GM18520 (cell line): ENCODE measurements around the gene MRPL10.

Experiments used
- ATAC-seq: cut with Tn5 transposase; IDR thresholded peaks from one replicate; pipeline ENCODE4 v1.9.1; 2021; ENCODE audit not compliant: unreplicated experiment

The MRPL10 gene

DNA sequence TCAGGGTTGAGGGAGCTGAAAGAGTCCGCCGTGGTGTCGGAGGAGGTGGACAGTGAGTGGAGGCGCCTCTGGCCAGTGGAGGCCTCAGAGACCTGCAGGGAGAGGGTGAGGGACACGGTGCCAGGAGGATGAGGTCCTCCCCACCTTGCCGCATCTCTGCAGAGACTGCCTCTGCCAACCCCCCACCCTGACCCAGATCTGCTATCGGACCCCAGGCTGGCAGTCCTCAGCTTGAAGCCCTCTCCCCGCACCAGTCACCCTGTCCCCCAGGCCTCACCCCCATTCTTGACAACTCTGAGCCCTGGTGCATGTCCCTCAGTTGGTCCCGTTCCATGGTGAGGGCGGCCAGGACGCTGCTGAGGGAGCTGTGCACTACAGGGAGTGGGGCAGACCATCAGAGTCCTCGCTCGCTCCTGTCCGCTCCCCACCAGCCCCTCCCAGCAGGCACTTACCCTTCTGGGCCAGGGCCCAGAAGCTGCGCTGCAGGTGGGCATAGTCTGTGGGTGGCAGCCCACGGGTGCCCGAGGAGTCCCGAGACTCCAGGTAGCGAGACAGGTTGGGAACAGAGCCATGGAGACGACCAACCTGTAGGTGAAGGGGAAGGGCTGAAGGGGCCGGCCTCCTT, 15.1 kb downstream of the MRPL10 start:
- ATAC-seq: no peak

DNA sequence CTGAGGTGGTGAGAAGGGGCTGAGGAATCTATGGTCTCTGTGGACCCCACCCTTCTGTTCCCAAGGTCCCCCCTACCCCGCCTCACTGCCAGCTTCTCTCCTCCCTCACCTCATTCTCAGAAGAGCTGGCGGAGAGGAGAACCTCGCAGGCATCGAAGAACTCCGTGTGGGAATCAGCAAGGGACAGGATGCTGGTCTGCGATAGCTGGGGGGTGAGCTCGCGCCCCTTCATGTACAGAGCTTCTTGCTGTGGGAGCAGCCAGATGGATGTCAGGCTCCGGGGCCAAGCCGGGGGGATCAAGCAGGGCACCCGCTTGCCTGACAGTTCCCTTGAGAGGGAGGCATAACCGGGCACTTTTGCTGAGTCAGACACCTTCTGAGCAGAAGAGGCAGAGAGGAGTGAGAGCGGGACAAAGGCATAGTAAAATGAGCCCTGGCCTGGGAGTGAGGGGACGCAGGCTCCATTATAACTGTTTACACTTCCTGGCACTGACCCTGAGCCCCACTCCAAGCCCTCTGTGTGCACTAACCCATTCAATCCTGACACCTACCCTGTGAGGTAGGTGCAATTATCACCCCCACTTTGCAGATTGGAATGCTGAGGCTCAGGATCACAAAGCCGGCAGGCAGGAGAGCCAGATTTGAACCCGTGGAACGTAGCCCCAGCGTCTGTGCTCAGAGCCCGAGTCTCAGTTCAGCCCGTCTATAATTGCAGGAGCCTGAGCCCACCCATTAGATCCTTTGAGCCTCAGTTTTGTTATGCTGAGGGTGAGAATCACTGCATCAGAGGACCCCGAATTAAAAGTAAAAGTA, 16.0 kb downstream of the MRPL10 start:
- ATAC-seq: no peak

DNA sequence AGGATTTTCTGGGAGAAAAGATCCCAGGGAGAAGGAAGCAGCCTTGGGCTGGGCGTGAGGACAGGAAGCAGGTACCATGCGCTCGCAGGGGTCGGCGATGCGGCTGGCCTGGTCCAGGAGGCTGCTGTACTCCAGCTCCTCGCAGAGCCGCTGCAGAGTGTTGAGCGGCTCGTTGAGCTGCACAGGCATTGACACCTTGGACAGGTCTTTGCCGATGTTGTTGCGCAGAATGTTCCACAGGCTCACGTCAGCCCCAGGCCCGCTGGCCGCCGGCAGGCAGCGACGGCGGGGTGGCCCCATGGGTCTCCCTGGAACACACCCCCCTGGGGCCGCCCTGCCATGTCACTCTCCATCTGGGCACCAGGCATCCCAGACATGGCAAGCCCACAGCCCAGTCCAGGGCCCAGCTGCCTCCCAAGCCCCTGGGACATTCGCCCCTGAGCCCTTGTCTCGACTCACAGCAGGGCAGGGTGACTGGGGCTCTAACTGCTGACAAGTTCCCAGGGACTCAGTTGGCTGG, 17.8 kb downstream of the MRPL10 start:
- no peak for ATAC-seq

DNA sequence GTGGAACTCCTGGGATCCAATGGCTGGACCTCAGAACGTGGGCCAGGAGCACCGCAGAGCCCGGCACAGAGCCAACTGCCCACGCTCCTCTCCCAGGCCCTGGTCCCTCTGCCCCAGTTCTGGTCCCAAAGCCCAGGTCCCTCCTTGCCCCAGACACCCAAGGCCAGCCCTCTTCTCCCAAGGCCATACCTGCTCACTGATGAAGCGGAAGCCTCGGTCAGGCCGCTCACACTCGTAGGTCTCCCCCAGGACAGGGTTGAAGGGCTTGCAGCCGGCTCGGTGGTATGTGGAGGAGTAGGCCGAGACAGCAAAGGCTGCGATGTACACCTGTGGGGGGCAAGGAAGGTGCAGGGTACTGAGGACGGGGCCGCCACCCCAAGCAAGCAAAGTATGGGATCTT, 18.3 kb downstream of the MRPL10 start:
- ATAC-seq: no peak

DNA sequence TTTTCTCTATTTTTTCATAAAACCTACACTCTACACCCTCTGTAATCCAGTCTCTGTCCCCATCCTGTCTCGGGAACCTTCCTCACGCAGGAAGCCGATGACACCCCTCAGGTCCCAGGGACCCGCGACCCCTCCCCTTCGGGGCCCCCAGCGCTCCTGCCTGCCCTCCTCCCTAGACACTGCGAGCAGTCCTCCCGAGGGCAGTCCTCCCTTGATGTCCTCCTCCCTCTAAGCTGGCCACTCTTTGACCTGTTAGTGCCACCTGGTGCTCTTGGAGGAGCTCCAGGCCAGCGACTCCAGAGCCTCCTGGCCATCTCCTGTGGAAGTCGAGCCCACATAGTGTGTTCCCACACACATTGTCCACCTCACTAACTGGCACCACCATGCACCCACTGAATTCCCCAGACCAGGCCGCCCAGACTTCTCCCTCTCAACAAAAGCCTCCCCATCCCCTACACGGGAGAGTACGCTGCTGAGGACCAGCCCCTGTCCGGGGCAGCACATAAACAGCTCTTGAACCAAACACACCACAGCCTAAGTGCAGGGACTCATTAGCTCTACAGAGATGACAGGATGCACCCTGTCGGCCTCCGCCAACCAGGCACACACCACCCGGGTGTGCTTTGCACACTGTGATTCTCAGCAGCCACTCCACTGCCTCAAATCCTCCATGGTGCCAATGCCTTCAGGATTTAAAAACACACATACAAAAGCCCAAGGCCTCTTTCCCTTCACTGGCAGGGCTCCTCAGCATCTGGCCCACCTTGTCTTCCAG, 19.0 kb downstream of the MRPL10 start:
- ATAC-seq: no peak

DNA sequence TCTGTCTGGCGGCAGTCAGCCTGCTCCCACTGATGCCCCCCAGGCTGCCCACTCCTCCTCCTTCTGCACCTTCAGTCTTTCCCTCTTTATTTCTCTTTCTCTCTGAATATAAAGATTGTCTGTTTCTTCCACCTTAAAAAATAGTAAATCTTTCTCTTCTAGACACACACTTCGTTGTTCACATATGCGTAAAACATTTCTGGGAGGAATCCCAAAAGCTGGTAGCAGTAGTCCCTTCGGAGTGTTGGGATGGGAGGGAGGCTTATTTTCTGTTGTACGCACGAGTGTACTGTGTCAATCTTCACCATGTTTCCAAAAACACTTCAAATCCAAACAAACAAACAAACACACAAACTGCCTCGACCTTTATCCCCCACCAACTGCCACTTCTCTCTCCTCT, 19.6 kb downstream of the MRPL10 start:
- ATAC-seq: no peak

DNA sequence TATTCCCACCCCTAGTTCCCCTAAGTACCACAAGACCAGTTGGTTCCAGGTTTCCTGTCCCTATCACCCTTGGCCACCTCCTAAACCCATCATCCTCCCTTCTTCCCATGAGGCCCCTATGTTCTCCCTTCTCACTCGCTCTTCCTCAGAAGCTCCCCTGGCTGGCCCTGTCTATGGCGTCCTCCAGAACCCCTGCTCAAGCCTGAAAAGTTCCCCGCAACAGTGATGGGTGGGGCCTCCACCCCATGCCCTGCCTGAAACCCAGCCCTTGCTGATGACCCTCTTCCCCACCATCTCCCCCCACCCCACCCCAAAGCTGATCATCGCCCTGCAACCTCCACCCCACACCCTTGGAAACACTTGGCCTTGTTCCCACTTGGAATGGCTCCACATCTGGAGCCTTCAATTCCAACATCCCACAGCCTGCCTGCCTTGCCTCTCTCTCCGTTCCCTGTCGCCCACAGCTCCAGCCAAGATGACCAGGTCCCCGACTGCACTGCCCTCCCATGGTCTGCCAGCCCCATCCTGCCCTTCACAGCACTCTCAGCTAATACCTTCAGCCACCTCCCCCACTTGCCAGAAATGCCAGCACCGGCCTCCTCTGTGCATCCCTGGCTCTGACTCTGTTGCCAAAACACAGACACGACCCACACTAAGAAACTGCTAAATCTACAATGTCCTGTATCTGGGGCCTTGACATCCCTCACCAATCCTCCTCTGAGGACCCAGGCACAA, 20.3 kb downstream of the MRPL10 start:
- ATAC-seq: no peak

DNA sequence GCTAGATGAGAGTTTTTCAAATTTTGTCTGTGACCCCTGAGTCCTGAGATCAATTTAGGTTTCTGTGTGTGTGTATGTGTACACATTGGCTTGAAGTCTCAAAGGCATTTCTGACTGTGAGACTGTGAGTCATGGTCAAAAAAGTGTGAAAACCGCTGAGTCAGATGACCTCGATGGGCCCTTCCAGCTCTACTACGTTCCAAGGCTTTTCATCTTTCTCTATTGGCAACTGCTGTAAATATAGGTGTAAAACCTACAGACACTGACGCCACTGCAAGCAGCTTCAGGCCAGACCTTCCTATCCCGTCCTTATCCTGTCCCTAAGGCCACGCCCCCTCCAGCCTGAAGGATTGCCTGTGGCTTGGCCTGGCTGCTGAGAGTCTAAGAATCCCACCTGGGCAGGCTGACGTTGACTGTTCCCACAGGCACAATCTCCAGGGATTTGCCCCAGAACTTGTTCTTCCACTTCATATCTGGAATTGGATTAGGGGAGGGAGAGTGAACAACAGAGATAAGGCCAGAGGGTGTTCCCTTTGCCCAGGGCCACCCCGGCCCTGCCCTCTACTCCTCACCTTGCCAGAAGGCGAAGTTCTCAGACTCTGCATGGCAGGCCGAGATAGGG, 21.0 kb downstream of the MRPL10 start:
- peak; percentile 76 for ATAC-seq

DNA sequence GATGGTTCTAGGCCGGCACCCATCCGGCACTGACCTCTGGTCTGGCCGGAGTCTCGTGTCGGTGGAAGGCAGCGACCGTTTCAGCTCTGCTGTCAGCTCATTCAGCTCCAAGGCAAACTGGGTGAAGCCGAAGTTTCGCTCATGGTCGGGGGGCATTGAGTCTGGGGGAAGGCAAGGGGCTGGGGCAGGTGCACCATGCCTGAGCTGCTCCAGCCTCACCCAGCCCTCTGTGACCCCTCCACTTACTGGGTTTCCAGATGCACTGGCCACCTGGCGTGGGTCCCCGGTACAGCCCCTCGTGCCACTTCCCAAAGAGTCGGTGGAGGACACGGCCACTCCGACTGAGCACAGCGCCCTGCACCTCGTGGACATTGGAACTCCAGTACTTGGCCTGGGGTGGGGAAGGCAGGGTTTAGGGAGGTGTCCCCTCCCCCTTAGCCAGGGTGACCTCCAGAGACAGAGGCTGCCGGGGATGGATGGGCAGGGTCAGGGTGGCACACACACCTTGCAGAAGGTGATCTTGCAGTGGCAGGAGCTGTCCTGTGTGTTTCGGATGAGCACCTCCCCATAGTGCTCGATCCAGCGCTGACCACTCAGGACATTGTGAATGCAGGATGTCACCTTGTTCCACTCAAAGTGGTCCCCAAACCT, 22.4 kb downstream of the MRPL10 start:
- no peak for ATAC-seq

DNA sequence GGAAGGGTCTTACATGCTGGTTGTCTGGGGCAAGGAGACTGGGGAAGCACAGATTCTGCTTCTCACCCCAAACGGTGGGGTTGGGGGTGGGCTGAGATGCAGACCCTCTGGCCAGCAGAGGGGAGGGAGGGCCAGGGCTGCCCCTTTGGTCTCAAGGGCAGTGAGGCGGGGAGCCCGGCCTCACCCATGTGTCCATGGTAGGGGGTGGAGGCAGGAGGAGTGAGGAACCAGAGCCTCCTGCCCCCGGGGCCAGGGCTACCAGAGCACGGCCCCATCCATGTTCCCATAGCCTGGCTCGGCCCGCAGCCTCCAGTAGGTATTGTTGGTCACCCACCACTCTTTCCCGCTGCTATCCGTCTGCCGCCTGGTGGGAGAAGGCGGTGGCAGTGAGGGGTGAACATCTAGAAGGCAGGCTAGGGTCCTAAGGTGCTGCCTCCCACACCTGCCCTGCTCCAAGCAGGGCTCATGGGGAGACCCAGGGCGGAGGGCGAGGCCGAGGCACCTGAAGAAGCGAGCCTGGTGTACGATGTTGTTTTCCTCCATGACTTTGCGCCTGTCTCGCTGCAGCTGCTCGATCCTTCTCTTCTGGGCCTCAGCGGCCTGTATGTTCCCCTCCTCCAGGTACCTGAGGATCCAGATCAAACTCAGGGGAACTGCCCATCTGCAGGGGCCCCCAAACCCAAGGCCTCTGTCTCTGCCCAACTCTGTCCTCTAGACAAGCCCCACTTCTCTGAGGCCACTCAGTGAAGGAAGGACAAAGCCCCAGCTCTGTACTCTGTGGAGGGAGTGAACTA, 23.1 kb downstream of the MRPL10 start:
- no peak for ATAC-seq

DNA sequence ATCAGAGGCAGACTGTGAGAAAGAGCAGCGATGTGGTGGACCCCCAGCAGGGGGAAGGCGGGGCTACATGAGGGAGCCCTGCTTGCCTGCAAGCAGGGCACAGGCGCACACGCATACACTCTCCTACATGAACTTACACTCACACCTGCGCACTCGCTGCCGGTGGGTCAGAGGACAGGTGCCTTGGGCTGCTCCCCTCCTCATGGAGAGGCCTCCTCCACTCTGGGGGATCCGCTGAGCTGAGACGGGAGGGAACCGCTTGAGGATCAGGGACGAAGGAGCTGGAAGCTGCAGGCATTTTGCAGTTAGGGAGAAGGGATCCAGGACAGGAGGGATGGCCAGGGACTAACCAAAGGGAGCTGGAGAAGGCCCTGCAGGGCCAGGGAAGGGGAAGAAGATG, 23.9 kb downstream of the MRPL10 start:
- no peak for ATAC-seq

DNA sequence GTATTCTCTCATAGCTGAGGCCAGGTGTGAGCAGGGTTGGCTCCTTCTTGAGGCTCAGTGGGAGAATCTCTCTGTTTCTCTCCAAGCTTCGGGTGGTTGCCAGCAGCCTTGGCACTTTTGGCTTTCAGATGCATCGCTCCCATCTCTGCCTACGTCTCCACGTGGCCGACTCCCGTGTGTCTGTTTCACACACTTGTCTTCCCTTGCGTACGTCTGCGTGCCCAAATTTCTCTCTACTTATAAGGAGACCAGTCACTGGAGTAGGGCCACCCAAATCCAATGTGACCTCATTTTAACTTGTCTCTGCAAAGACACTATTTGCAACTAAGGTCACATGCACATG, 24.5 kb downstream of the MRPL10 start:
- ATAC-seq: no peak

DNA sequence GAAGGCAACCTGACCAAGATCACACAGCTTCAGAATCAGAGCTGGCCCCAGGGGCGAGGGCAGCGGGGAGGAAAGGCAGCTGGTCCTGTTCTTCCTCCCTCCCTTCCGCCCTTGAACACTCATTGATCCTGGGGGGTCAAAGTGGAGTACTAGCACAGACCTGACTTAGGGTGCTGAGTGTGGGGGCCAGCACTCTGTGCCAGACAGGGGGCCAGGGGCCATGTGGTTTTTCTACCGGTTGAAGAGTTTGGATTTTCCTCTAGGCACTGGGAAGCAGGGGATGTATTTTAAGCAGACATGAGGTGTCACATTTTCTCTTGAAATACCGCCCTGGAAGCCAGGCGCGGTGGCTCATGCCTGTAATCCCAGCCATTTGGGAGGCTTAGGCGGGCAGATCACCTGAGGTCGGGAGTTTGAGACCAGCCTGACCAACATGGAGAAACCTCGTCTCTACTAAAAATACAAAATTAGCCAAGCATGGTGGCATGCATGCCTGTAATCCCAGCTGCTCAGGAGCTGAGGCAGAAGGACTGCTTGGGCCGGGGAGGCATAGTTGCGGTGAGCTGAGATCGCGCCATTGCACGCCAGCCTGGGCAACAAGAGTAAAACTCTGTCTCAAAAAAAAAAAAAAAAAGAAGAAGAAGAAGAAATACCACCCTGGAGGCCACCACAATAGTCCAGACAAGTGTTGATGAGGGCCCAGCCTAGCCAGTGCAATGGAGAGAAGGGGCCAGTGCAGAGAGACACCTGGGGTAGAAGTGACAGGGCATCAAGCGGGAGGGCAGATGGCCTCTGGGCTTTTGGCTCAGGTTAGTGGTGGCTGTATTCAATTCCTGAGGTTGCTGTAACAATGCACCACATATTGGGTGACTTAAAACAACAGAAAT, 25.1 kb downstream of the MRPL10 start:
- ATAC-seq: no peak

DNA sequence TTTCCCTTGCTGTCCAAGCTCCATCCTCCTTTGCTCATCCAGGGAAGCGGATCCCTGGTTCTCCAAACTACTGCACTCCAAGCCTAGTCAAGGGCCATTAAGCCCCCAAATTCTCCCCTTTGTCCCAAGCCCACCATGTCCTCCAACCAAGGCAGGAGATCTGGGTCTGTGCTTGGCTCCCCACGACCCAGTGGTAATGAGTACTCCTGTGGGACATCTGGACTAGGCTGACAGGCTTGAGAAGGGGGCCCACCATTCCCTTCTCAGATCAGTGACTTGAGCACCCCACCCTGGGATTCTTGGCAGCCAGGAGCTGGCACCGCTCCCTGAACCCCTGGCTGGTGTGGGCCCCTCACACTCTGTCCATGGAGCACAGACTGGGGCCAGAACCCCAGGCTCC, 26.9 kb downstream of the MRPL10 start:
- no peak for ATAC-seq

DNA sequence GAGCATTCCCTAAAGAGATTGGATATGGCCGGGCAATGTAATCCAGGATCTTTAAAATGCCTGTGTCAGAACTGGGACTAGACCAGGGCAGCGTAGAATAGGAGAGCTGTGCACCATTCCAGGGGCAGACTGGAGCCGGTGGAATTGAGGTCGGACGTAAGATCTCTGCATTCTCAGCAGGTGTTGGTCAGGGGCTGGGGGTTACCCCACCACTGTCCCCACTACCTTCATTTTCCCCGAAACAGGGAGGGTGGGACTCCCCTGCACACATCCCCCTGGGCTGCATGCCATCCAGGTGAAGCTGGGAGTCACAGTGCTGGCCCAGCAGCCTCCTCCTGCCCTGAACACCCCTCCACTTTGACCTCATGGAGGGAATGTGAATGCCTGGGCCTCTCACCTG, 27.6 kb downstream of the MRPL10 start:
- no peak for ATAC-seq

DNA sequence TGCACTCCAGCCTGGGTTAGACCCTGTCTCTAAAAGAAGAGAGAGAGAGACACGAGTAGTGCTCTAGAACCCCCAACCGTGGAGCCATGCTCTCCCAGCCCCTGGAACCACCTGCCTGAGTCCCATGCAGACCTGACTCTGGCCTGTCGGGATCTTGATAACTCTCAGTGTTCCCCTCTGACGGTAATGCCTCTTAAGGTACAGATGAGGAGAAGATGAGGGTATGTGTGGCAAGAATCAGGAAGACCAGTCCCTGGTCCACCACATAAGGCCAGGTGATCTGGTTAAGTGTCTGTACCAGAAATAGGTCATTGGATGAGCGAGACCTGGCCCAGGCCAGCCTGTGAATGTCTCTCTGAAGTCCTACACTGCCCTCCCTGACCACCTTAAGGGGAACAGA, 28.1 kb downstream of the MRPL10 start:
- ATAC-seq: no peak

DNA sequence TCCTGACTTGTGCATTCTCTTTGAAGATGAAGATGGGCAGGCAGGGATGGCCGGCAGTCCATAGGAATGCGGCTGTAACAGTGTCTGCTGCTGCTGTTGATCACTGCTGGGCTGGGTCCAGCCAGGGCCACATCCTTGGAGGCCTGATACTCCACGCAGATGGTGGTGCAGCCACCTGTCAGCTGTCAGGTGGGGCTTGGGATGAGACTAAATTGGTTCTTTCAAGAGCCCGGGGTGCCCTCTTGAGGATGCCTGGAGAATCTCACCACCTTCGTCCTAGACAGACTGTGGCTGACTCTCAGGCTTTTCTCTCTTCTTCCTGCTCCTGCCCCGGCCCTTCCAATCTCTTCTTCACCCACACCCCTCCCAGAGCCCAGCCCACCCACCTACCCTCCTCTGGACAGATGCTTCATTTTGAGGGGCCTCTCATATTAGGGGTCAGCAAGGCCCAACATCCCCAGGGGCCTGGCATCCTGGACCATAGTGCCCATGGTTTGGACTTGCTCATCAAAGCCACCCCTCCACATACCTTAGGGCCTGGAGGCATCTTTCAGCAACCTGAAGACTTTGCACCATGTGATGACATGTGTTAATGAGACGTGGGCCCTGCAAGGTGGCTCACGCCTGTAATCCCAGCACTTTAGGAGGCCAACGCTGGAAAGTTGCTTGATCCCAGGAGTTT, 28.9 kb downstream of the MRPL10 start:
- no peak for ATAC-seq

DNA sequence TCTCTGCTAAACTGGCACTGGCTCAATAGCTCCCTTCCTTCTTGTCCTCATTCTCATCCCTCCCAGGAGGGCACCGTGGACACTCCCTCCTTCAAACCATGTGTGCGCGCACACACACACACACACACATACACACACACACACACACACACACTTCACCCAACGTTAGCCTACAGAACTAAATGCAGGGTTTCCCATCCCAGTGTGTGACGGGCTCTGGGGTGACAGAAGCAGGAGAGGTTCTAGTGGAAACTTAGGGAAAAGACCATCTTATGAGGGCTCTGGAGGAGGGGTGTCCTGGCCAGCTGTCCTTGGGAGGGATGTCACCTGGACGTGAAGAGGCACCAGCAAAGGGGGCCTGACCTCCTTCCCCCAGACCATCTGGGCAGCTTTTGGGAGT, 29.4 kb downstream of the MRPL10 start:
- ATAC-seq: no peak
